Measurements from ENCODE around the gene SYNE3. TPM values are rescaled to one million over a fixed set of nuclear protein-coding genes. Genes with fewer than 3 reads are reported as not detected.
A peak's percentile ranks its signal among the peaks of the same experiment; 100 is the strongest.

The SYNE3 gene
- total RNA-seq, 2 experiments from 2014 or later = 35.3 to 37.3 TPM

DNA sequence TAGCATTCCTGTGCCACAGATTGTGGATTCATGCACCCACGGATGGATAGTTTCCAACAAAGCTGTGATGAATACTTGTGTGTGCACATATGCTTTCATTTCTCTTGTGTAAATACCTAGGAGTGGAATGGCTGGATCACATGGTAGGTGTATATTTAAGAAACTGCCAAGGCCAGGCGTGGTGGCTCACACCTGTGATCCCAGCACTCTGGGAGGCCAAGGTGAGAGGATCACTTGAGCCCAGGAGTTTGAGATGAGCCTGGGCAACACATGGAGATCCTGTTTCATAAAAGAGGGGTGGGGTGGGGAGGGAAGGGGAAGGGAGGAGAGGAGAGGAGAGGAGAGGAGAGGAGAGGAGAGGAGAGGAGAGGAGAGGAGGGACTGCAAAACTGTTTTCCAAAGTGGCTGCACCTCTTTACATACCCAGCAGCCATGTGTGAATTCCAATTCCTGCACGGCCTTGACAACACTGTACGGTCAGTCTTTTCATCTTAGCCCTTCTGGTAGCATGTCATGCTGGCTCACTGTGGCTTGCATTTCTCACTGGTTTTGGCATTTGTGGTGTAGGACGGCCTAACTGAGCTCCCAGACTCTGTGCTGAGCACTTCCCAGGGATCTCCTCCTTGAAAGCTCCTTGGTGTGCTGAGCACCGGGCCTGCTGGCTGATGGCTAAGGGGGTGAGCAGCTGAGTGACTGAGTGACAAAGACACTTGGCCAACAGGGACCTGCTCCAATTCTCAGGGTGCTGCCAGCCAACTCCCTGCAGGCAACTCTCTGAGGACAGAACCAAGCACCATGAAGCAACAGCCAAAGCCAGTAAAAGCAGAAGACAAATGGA, 27.9 kb downstream of the SYNE3 start:
- Mint-ChIP-seq H3K27me3 (no peaks in the 10 kb centered on the region), H3K4me1 (ENCODE audit: low read depth) (peaks cover 55% of the 10 kb centered on the region), H3K27ac (no peak overlapping the region), H3K36me3 (peaks cover 12% of the 10 kb centered on the region), H3K9me3 (peaks cover 9% of the 10 kb centered on the region), H3K4me3 (no peak overlapping the region)
- ChIA-PET CTCF (interaction anchor here (2.0 to 2.8 kb wide), 2 partner anchors 39 to 46 kb away, joined by 5 to 14 read pairs; no protein-coding TSS in a partner anchor), POLR2A (interaction anchor here (0.8 kb wide), 1 partner anchor 30 kb away, joined by 3 read pairs; no protein-coding TSS in a partner anchor)
- no peak for DNase-seq
- intact Hi-C loops (cut with micrococcal nuclease) = no loop called here

DNA sequence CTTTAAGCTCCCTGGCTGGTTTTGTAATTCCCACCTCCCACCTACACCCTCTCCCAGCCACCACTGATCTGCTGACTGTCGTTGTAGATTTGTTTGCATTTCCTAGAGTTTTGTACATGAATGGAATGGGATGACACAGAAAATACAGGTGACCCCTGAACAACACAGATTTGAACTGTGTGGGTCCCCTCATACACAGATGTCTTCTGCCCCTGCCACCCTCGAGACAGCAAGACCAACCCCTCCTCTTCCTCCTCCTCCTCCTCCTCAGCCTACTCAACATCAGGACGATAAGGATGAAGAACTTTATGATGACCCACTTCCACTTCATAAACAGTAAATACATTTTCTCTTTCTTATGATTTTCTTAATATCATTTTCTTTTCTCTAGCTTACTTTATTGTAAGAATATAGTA, 28.8 kb downstream of the SYNE3 start:
- Mint-ChIP-seq H3K27me3 (no peaks in the 10 kb centered on the region), H3K36me3 (peaks cover 12% of the 10 kb centered on the region), H3K27ac (no peak overlapping the region), H3K4me3 (no peak overlapping the region), H3K4me1 (ENCODE audit: low read depth) (peaks cover 63% of the 10 kb centered on the region), H3K9me3 (peaks cover 9% of the 10 kb centered on the region)
- no peak for DNase-seq
- CTCF ChIA-PET = interaction anchor here (2.0 kb wide), 1 partner anchor 45 kb away, joined by 5 read pairs; no protein-coding TSS in a partner anchor
- POLR2A ChIA-PET = no interaction called here
- intact Hi-C loops (cut with micrococcal nuclease) = no loop called here

DNA sequence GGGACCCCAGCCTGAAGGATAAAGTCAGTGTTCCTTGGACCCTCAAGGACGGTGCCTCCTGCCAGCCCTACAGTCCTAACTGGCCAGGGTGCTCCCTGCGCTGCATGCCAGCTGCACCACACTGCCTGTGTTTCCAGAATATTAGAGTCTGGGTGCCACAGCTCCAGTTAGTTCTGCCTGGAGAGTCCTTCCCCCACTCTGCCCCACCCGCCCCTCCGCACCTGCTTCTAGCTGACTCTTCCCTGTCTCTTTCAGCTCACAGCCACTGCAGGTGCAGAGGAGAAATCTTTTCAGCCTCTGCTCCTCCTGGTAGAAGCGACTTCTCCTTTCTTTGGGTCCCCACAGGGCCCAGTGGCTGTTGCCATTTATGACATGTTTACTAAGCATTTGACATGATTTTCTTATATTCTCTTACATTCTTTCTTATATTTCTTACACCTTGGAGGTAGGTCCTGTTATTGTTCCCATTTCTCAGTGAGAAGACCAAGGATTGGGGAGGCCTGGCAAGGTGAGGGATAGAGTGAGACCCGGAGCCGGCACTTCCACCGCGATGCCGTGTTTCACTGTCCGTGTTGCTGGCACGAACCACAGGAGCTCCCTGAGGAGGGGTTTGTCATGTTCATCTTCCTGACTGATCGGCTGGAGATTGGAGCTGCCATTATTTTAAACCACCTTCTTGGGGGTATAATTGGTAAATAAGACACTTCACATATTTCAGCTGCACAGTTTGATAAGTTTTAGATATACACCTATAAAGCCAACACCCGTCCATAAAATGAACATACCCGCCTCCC, 29.4 kb downstream of the SYNE3 start:
- H3K4me1 Mint-ChIP-seq (ENCODE audit: low read depth) = peaks cover 59% of the 10 kb centered on the region
- no peak for DNase-seq
- H3K4me3 Mint-ChIP-seq = no peak overlapping the region
- ChIA-PET POLR2A (no interaction called here), CTCF (interaction anchor here (2.0 kb wide), 1 partner anchor 44 kb away, joined by 5 read pairs; no protein-coding TSS in a partner anchor)
- peaks cover 6% of the 10 kb centered on the region for H3K36me3 Mint-ChIP-seq
- intact Hi-C loops (cut with micrococcal nuclease) = no loop called here
- no peaks in the 10 kb centered on the region for H3K27me3 Mint-ChIP-seq
- H3K27ac Mint-ChIP-seq = no peak overlapping the region
- peaks cover 3% of the 10 kb centered on the region for H3K9me3 Mint-ChIP-seq

DNA sequence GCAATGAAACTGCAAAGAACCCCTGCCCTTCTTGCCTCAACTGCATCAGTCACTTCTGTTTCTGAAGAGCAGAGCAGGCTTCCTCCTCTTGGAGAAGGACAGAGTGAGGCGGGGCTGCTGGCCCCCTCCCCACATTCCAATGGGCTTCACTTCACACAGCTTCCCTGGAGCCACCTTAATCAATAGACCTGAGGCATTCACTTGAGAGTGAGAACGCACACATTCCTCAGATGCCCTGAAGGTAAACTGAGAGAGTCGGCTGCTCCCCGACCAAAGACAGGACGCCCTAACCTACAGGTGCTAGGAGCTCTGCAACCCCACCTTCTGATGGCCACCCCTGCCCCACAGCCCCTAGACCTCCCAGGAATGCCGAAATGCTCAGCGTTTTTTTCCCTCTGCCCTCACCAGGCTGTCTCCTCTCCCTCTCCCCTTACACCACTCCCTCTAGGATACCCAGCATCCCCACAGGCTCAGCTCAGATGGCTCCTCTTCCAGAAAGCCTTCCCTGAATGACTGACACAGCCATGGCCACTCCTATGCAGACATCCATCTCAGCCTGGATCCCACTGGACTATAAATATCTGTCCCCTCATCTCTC, 31.1 kb downstream of the SYNE3 start:
- H3K4me3 Mint-ChIP-seq = no peak overlapping the region
- CTCF ChIA-PET = interaction anchor here (1.3 kb wide), 1 partner anchor 42 kb away, joined by 5 read pairs; no protein-coding TSS in a partner anchor
- H3K27ac Mint-ChIP-seq = no peak overlapping the region
- DNase-seq = no peak
- peaks cover 61% of the 10 kb centered on the region for H3K4me1 Mint-ChIP-seq (ENCODE audit: low read depth)
- no peaks in the 10 kb centered on the region for H3K36me3 Mint-ChIP-seq
- no peaks in the 10 kb centered on the region for H3K9me3 Mint-ChIP-seq
- POLR2A ChIA-PET = interaction anchor here (0.6 kb wide), 1 partner anchor 189 kb away, joined by 3 read pairs; no protein-coding TSS in a partner anchor
- no peaks in the 10 kb centered on the region for H3K27me3 Mint-ChIP-seq
- intact Hi-C loops (cut with micrococcal nuclease) = no loop called here

DNA sequence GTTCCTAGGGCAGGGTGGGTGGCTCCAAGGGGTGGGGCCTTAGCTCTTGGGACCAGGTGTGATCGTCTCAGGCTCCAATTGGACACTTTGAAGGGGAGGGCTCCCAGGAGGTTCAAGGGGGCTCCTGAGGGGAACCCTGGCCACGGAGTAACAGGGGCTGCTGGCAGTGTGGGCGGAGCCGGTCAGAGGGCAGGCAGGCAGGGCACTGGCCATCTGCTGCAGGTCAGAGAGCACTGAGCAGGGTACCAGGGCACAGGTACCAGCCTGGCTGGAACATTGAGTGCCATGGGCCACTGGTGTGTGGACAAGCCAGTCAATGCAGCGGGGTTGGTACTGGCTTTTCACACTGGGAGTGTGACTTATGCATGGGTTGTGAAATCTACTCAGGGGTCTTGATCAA, 32.2 kb downstream of the SYNE3 start:
- peaks cover 67% of the 10 kb centered on the region for H3K4me1 Mint-ChIP-seq (ENCODE audit: low read depth)
- no peaks in the 10 kb centered on the region for H3K27me3 Mint-ChIP-seq
- ChIA-PET POLR2A (interaction anchor here (0.6 to 1.1 kb wide), 2 partner anchors 21 to 190 kb away, joined by 3 read pairs; no protein-coding TSS in a partner anchor), CTCF (interaction anchor here (1.0 kb wide), 1 partner anchor 42 kb away, joined by 3 read pairs; no protein-coding TSS in a partner anchor)
- intact Hi-C loops (cut with micrococcal nuclease) = no loop called here
- DNase-seq = no peak
- no peaks in the 10 kb centered on the region for H3K9me3 Mint-ChIP-seq
- no peak overlapping the region for H3K4me3 Mint-ChIP-seq
- H3K27ac Mint-ChIP-seq = no peak overlapping the region
- H3K36me3 Mint-ChIP-seq = peaks cover 3% of the 10 kb centered on the region

DNA sequence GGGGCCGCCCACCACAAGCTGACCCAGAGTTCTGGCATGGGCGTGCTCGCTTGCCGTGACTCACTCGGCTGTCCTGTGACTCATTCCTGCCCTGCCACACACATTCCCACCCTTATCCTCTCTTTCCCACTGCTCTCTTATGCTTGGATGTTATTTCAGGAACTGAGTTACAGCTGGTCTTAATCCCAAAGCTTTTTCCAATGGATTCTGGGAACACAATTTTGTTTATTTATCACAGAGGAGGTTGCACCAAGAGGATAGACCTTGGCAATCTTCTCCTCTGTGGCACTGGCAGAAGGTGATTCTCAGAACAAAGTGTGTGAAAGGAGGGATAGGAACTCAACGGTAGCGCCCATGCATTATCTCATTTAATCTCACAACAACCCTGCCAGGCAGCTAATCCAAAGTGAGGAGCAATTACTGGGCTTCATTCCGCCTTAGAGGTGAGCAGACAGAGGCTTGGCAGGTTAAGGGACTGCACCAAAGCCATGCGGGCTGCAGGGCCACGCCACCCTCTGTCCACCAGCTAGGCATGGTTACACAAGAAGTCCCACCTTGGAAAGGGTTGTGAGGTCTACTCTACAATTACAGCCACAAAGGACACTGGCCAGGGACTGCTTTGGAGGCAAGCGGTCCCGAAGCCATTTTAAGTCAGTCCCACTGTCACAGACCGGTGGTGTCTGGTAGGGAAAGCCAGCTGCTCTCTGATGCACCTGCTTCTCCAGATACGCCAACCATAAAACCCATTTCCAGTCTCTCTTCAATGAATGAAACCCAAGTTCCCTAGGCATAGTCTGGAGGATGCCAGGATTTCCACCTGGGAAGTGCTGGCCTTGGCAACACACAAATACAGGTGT, 32.9 kb downstream of the SYNE3 start:
- peak overlapping the region; percentile 33 for H3K27ac Mint-ChIP-seq
- peaks cover 3% of the 10 kb centered on the region for H3K36me3 Mint-ChIP-seq
- no peaks in the 10 kb centered on the region for H3K27me3 Mint-ChIP-seq
- no peak overlapping the region for H3K4me3 Mint-ChIP-seq
- H3K9me3 Mint-ChIP-seq = no peaks in the 10 kb centered on the region
- ChIA-PET POLR2A (interaction anchor here (1.1 kb wide), 2 partner anchors 20 to 39 kb away, joined by 3 read pairs; no protein-coding TSS in a partner anchor), CTCF (interaction anchor here (1.0 to 1.4 kb wide), 2 partner anchors 41 to 43 kb away, joined by 3 to 7 read pairs; no protein-coding TSS in a partner anchor)
- peak; percentile 22 for DNase-seq
- intact Hi-C loops (cut with micrococcal nuclease) = no loop called here
- H3K4me1 Mint-ChIP-seq (ENCODE audit: low read depth) = peaks cover 62% of the 10 kb centered on the region

DNA sequence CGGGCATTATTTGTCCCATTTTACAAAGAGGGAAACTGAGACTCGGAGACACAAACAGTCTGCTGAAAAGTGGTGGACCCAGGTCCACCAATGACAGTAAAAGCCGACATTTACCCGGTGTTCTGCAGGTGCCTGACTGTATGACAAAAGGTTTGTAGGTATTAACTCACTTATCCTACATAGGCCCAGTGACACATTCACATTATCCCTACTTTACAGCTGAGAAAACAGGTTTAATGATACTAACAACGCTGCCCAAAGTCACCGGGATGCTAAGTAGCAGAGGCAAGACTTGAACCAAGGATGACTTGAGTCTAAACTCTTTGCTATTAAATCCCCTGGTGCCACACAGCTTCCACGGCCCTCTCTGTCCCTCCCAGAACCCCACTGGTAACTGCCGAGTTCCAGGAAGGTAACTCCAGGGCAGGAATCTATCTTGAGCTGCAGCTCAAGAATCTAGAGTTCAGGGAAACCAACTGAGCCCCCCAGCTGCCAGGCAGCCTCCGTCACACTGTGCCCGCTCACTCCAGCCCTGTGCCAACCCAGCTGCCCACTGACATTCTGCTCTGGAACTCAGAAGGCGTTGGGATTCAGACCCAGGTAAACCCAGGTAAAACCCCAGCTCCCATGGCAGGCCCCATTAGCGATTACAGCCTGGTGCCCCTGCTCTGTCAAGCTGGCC, 33.7 kb downstream of the SYNE3 start:
- Mint-ChIP-seq H3K4me1 (ENCODE audit: low read depth) (peaks cover 57% of the 10 kb centered on the region), H3K4me3 (no peak overlapping the region), H3K36me3 (peaks cover 4% of the 10 kb centered on the region), H3K27ac (peak overlapping the region; percentile 33), H3K27me3 (no peaks in the 10 kb centered on the region), H3K9me3 (no peaks in the 10 kb centered on the region)
- intact Hi-C loops (cut with micrococcal nuclease) = no loop called here
- POLR2A ChIA-PET = interaction anchor here (1.1 kb wide), 1 partner anchor 40 kb away, joined by 3 read pairs; no protein-coding TSS in a partner anchor
- CTCF ChIA-PET = interaction anchor here (0.6 to 1.4 kb wide), 2 partner anchors 33 to 44 kb away, joined by 3 to 7 read pairs; partner anchors contain the start of gene SYNE3
- no peak for DNase-seq

DNA sequence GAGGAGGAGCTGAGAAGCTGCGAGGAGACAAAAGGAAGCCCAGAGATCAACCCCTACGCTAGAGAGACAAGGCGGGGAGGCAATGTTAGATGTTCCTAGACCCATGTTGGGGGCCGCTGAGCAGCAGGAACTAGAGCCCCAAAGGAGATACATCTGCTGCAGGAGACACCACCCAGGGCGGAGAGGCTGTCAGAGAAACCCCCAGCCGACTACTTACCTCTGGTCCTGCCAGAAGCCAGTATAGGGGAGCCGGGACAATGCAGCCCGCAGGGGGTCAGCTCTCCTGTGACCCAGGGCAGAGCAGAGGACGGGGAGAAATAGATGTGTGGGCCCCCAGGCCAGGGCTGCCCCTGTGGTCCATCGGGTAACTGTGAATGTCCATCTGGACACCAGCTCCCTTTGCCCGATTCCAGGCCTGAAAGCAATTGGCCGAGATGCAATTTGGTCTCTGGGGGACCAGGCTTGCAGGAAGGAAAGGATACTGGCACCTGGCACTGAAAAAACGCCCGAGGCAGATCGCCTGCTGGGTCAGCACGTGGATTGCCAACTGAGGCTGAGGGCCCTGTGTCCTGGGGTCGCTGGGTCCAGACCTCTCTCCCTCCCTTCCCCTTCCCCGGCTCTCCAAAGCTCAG, 34.9 kb downstream of the SYNE3 start:
- no peak overlapping the region for H3K4me3 Mint-ChIP-seq
- H3K27me3 Mint-ChIP-seq = no peaks in the 10 kb centered on the region
- peak overlapping the region; percentile 90 for H3K27ac Mint-ChIP-seq
- ChIA-PET POLR2A (interaction anchor here (1.3 to 2.1 kb wide), 2 partner anchors 12 to 52 kb away, joined by 3 to 8 read pairs; partner anchors contain the start of gene GLRX5), CTCF (interaction anchor here (1.5 to 2.9 kb wide), 5 partner anchors 15 to 46 kb away, joined by 4 to 20 read pairs (median 9); no protein-coding TSS in a partner anchor)
- intact Hi-C loops (cut with micrococcal nuclease) = no loop called here
- peaks cover 50% of the 10 kb centered on the region for H3K4me1 Mint-ChIP-seq (ENCODE audit: low read depth)
- H3K36me3 Mint-ChIP-seq = peaks cover 6% of the 10 kb centered on the region
- DNase-seq = no peak
- H3K9me3 Mint-ChIP-seq = no peaks in the 10 kb centered on the region

DNA sequence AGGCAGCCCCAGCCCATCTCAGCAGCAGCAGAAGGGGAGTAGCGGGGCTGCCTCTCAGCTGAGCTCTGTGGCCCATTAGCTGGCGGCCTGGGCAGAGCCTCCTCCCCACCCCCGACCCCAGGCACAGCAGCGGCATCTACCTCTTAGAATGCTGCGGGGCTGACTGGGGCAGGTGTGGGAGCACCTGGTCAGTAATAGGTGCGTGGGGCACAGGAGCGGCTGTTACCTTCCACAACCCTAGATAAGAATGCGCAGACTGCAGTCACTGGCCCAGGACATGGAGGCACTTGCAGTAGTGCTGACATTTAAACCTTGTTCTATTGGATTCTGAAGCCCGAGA, 35.6 kb downstream of the SYNE3 start:
- Mint-ChIP-seq H3K4me1 (ENCODE audit: low read depth) (peaks cover 48% of the 10 kb centered on the region), H3K27ac (peak overlapping the region; percentile 90), H3K27me3 (no peaks in the 10 kb centered on the region), H3K36me3 (peaks cover 9% of the 10 kb centered on the region), H3K9me3 (no peaks in the 10 kb centered on the region), H3K4me3 (no peak overlapping the region)
- intact Hi-C loops (cut with micrococcal nuclease) = loop anchor here (1.0 kb wide), 4 partner anchors 14 to 46 kb away; no protein-coding TSS in a partner anchor
- no peak for DNase-seq
- POLR2A ChIA-PET = interaction anchor here (0.7 to 2.1 kb wide), 10 partner anchors 9 to 53 kb away, joined by 3 to 16 read pairs (median 4); partner anchors contain the start of genes GLRX5 and SYNE3
- CTCF ChIA-PET = interaction anchor here (0.8 to 2.9 kb wide), 9 partner anchors 15 to 54 kb away, joined by 3 to 20 read pairs (median 5); partner anchors contain the start of gene GLRX5

All from activated CD4-positive, alpha-beta memory T cell treated with anti-CD3 and anti-CD28 coated beads for 36 hours (primary cell).